Endothelial cell (in vitro differentiated cells): ENCODE data around the gene GRM7. TPM values are rescaled to one million over a fixed set of nuclear protein-coding genes. Genes with fewer than 3 reads are reported as not detected.

ENCODE experiments used
- DNase-seq: peaks from one replicate; pipeline ENCODE4 v3.0.0; 2021; ENCODE audit warnings: low spot score
- H3K27ac Mint-ChIP-seq: one replicate; pipeline ENCODE4 v1.8.0; 2021; ENCODE audit warnings: mixed read lengths, inconsistent platforms; ENCODE audit not compliant: unreplicated experiment
- H3K27me3 Mint-ChIP-seq: one replicate; pipeline ENCODE4 v1.8.0; 2021; ENCODE audit warnings: mild to moderate bottlenecking, moderate library complexity, mixed read lengths, inconsistent platforms; ENCODE audit not compliant: unreplicated experiment
- H3K36me3 Mint-ChIP-seq: one replicate; pipeline ENCODE4 v1.8.0; 2021; ENCODE audit warnings: mild to moderate bottlenecking, low read depth, mixed read lengths, inconsistent platforms; ENCODE audit not compliant: unreplicated experiment
- H3K4me1 Mint-ChIP-seq: one replicate; pipeline ENCODE4 v1.8.0; 2021; ENCODE audit warnings: mild to moderate bottlenecking, mixed read lengths, inconsistent platforms; ENCODE audit not compliant: unreplicated experiment
- H3K4me3 Mint-ChIP-seq: one replicate; pipeline ENCODE4 v1.8.0; 2021; ENCODE audit warnings: mild to moderate bottlenecking, mixed read lengths, inconsistent platforms; ENCODE audit not compliant: unreplicated experiment
- H3K9me3 Mint-ChIP-seq: one replicate; pipeline ENCODE4 v1.8.0; 2021; ENCODE audit warnings: mixed read lengths, inconsistent platforms; ENCODE audit not compliant: unreplicated experiment
- CTCF ChIP-seq: fragments of 200-600 bp; sonication (generic); IDR thresholded peaks from one replicate; pipeline ENCODE4 v1.5.0; 2021; ENCODE audit warnings: antibody characterized with exemption; ENCODE audit not compliant: unreplicated experiment
- total RNA-seq: library from RNA; stranded (reverse); fragmentation: NEBNext Ultra II Directional; extraction: Animal tissue kit (Norgen Biotek cat#: 25700); gene quantifications from one replicate; pipeline ENCODE4 v1.2.1, GENCODE V29; 2021; ENCODE audit not compliant: unreplicated experiment

Gene GRM7
- total RNA-seq, 1 donor from 2014 or later: 0.18 TPM

GRCh38 chr3:7242303-7242635 lies 381.4 kb downstream of the GRM7 start:
- peaks cover 5% of the 10 kb centered on the region for H3K9me3 Mint-ChIP-seq
- TF ChIP-seq CTCF: no peak
- no peaks in the 10 kb centered on the region for H3K27me3 Mint-ChIP-seq
- no peak overlapping the region for H3K4me3 Mint-ChIP-seq
- H3K4me1 Mint-ChIP-seq: no peaks in the 10 kb centered on the region
- no peaks in the 10 kb centered on the region for H3K36me3 Mint-ChIP-seq
- no peak overlapping the region for H3K27ac Mint-ChIP-seq
- no peak for DNase-seq

GRCh38 chr3:7249493-7250076 lies 388.7 kb downstream of the GRM7 start:
- no peaks in the 10 kb centered on the region for H3K36me3 Mint-ChIP-seq
- H3K9me3 Mint-ChIP-seq: no peaks in the 10 kb centered on the region
- no peaks in the 10 kb centered on the region for H3K4me1 Mint-ChIP-seq
- DNase-seq: no peak
- peaks cover 1% of the 10 kb centered on the region for H3K27me3 Mint-ChIP-seq
- TF ChIP-seq CTCF: no peak
- no peak overlapping the region for H3K4me3 Mint-ChIP-seq
- H3K27ac Mint-ChIP-seq: no peak overlapping the region

- H3K27me3 Mint-ChIP-seq: peaks cover 1% of the 10 kb centered on the region
- no peak overlapping the region for H3K27ac Mint-ChIP-seq
- H3K36me3 Mint-ChIP-seq: no peaks in the 10 kb centered on the region
- H3K4me3 Mint-ChIP-seq: no peak overlapping the region
- TF ChIP-seq CTCF: no peak
- no peaks in the 10 kb centered on the region for H3K9me3 Mint-ChIP-seq
- H3K4me1 Mint-ChIP-seq: no peaks in the 10 kb centered on the region
- no peak for DNase-seq
These were observed 393.3 kb downstream of the GRM7 start for GRCh38 chr3:7254251-7254650.

GRCh38 chr3:7260975-7261374 lies 400.1 kb downstream of the GRM7 start:
- no peak overlapping the region for H3K27ac Mint-ChIP-seq
- H3K4me3 Mint-ChIP-seq: no peak overlapping the region
- no peak for DNase-seq
- H3K27me3 Mint-ChIP-seq: peaks cover 5% of the 10 kb centered on the region
- H3K36me3 Mint-ChIP-seq: no peaks in the 10 kb centered on the region
- peaks cover 8% of the 10 kb centered on the region for H3K9me3 Mint-ChIP-seq
- H3K4me1 Mint-ChIP-seq: peaks cover 3% of the 10 kb centered on the region
- TF ChIP-seq CTCF: no peak

GRCh38 chr3:7263347-7264195 lies 402.7 kb downstream of the GRM7 start:
- peaks cover 5% of the 10 kb centered on the region for H3K27me3 Mint-ChIP-seq
- no peak for TF ChIP-seq CTCF
- no peak overlapping the region for H3K27ac Mint-ChIP-seq
- H3K36me3 Mint-ChIP-seq: no peaks in the 10 kb centered on the region
- no peak overlapping the region for H3K4me3 Mint-ChIP-seq
- H3K4me1 Mint-ChIP-seq: peaks cover 3% of the 10 kb centered on the region
- H3K9me3 Mint-ChIP-seq: peaks cover 12% of the 10 kb centered on the region
- DNase-seq: no peak
